HG03575 (cell line): ENCODE data around the gene FA2H.
A peak's percentile ranks its signal among the peaks of the same experiment; 100 is the strongest.
"Not testable (repeated sequence)": the region's sequence is repeated elsewhere in the genome, so short reads cannot be mapped to it uniquely, and the experiment has no call there.

ENCODE experiments used
- ATAC-seq: cut with Tn5 transposase; IDR thresholded peaks from one replicate; pipeline ENCODE4 v1.9.1; 2021; ENCODE audit not compliant: unreplicated experiment, insufficient number of reproducible peaks, low FRiP score; ENCODE audit errors: extremely low read depth

The FA2H gene

DNA sequence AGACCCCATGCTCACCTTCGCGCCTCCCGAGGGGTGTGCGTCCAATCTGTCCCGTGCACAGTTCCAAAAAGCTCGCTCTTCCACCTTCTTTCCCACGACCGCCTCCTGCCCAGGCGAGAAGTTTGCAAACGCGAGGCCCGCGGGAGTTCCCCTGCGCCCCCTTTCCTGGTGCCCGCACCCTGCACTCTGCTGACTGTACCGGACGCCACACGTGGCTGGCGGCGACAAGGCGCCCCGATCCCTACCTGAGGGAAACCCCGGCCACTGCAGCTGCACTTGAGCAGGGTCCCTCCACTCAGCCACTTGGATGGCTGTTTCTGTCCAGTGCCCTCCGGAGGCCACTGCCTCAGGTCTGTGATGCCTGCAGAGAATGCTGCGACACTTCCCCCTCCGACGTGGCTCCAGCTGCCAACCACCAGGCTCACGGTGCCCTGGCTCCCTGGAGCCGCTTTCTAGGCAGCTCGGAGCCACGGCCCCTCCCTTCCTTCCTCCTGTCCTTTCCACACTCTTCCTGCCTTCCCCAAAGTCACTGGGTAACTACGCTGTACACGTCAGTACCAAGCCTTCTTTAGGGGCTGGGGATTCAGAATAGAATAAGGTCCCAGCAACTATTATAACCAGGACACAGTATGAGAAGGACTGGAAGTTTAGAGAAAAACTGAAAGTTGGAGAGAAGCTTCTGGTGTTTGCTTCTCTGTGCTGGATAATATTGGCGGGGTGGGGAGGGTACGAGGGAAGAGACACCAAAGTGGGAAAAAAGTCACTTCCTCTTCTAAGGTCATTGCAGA, 74.0 kb downstream of the FA2H start, which contains the start of gene MLKL:
Gene MLKL (minus strand): TSS at position 425 of the 788 bp plus-strand sequence. CDS start 5,105 bp downstream, outside the sequence.
- ATAC-seq, result no peak

DNA sequence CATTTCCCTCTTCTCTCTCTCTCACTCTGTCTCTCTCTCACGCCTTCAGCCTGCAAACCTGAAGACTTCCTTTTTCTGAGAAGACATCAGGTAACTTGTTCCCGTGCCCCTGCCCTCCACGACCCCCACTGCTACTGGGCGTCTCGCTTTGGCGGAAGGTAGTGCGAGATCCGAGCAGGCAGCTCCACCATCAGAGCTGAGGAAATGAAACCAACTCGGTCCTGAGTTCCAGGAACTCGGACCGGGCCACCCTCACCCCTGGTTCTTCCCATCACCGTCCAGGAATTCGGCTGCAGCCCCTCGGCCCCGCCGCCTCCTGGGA, 74.5 kb downstream of the FA2H start:
- ATAC-seq, result no peak

DNA sequence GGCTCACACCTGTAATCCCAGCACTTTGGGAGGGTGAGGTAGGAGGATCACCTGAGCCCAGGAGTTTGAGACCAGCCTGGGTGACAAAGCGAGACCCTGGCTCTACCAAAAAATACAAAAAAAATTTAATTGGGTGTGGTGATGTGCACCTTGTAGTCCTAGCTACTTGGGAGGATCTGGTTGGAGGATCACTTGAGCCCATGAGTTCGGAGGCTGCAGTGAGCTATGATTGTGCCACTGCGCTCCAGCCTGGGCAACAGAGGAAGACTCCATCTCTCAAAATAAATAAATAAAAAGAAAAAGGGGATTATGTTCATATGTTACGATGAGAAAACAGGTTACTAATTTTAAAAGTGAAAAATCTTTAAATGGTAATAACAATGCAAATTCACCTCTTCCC, 75.0 kb downstream of the FA2H start:
- no peak for ATAC-seq

DNA sequence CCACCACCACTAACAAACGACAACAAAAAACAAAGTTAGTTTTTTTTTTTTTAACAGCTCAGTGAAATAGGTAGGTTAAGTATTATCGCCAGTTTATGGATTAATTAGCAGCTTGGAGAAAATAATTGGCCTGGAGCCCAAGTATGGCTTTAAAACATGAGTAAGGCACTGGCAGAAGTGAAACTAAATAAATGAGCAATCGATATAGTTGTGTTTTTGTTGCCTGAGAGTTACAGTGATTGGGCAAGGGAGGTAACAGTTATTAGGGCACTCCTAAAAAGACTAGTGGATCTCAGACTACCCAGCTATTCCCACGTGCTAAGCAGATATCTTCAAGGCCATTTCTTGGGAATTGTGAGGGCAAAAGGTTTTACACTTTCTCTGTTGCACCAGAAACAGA, 76.4 kb downstream of the FA2H start:
- no peak for ATAC-seq

DNA sequence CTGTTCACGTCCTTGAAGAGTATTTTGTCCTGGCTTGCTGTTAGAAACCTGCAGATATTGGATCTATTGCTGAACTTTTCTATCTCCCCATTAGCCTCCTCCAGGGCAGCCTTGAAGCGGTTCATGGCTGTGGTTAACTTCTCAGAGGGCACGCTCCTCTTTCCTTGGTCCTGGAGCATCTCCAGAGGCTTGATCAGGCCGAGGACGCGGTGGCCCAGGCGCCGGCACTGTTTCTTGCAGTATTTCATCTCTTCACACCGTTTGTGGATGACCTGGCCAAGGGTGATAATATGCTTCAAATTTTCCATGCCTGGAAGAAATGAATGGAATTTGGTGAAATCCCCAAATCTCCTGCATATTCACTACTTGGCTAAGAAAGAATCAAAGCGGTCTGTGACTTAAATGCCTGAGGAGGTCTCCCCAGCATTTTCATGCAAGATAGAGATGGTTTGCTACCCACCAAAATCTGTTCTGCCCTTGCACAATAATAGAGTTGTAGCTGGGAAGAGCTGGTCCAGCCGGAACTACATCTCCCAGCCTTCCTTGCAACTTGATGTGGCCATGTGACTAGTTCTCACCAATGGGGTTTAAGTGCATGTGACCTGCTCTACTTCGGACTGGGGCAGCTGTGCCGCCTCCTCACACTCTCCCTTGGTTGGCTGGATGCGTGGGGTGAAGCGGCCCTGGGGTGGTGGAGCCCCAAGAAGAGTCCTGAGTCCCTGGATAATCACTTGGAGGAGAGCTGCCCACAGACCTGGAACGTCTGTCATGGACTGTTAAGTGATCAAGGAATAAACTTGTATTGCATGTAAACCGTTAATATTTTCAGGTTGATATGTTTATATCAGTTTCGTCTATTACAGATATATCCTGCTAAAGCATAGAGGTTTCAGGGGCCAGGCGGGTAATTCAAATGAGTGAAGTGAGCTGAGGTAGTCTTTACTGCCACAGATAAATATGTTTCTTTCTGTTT, 78.9 kb downstream of the FA2H start:
- peak; percentile 86 for ATAC-seq

DNA sequence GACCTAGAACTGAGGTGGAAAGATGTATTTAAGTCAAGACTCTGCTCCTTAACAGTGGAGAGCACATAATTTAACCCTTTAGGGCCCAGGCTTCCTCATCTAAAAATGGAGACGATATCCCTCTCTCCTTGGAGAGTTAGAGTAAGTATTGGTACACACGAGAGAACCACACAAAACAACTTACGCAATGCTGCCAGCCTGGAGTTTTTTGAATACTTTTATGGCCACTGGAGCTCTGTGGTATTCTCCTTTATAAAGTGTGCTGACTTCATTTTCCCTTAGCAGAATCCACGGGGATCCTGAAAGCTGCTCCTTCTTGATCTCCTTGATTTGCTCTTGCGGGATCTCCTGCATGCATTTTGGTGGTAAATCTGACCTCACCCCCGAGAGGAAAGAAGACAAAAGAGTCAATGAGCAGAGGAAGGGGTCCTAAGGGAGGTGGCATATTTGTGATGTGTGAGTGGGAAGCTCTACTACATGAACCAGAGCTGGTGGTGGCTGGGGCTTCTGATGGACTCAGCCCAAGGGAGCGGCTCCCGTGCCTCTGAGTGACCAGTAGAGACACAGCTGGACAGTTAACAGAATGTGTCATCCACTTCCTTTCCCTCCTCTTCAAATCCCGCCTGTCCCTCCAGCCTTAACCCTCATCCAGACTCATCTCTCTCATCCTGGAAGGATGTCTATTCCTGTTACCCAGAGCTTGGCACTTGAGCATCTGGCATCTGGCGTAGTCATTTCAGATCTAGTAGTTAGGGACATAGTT, 83.3 kb downstream of the FA2H start:
- ATAC-seq, result no peak

DNA sequence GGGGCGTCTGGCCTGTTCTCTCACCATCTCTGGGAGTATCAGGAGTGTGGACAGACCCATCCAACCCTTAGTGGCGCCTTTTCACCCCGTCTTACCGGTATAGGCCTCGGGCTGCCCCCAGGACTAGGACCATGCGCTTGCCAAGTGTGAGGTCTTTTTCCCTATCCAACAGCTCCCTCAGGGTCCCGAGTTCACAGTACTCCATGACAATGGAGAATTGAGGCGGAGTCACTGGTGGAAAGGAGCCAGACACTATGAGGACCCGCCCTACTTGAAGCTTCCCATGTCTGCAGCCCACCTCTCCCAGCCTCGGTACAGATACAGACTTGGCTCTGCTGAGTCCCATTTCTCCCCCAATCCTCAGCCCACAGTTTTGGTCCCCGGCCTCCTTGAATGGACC, 92.1 kb downstream of the FA2H start:
- ATAC-seq, result no peak

DNA sequence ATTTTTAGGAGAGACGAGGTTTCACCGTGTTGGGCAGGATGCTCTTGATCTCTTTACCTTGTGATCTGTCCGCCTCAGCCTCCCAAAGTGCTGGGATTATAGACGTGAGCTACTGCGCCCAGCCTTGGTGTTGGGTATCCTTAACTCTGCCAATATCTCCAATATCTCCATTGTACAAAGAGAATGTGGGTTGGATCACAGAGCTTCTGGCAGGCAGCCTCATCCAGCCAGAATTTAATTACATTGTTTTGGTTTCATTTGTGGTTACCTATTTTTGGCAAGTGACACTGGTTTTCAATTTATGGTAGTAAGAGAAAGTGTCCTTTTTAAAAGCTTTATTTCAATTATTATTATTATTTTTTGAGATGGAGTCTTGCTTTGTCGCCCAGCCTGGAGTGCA, 93.9 kb downstream of the FA2H start:
- ATAC-seq, result no peak

DNA sequence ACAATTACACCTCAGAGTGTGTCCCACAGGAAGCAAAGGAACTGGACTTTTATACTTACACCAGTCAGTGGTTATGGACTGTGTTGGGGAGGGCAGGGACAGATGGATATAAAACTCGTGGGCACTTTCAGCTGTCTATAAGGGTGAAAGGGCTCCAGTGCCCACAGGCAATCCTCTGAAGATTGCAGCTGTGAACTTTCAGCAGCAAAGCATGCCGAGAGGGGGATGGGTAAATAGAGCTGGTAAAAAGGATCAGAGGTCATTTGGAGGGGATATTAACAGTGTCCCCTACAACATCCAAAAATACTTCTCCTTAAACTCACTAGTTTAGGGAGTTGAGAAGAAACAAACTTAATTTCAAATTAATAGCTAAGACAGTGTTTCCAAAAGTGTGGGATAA, 94.6 kb downstream of the FA2H start:
- no peak for ATAC-seq

DNA sequence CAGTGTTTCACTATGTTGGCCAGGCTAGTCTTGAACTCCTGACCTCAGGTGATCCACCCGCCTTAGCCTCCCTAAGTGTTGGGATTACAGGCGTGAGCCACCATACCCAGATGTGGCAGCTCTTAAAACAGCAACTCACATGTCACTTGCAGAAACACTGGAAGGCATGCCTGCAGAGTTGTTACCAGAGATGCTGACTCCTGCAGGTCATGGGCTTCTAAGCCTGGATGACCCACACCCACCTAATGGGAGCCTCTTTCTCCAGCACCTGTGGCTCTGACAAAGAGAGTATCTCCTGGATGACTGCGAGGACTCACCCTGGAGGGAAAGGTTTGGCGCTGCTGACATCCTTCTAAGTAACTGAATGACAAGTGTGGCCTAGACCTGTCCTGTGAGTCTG, 96.8 kb downstream of the FA2H start:
- no peak for ATAC-seq

DNA sequence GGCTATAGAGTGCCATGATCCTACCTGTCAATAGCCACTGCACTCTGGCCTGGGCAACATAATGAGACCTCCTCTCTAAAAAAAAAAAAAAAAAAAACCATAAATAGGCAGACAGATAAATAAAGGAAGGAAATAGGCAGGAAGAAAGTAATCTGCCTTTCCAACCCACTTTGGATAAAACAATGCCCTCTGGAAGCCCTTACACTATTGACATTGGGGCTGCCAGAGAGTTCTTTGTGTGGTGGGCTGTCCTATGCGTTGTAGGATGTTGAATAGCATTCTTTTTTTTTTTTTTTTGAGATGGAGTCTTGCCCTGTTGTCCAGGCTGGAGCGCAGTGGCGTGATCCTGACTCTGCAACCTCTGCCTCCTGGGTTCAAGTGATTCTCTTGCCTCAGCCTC, 100.7 kb downstream of the FA2H start:
- no peak for ATAC-seq

DNA sequence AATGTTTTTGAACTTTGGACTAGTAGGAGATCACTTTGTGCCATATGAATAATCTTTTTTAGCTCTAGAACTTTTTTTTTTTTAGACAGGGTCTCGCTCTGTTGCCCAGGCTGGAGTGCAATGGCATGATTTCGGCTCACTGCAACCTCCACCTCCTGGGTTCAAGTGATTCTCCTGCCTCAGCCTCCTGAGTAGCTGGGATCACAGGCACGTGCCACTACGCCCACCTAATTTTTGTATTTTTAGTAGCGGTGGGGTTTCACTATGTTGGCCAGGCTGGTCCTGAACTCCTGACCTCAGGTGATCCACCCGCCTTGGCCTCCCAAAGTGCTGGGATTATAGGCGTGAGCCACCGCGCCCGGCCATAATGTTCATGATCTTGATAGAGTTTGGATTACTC, 105.7 kb downstream of the FA2H start:
- ATAC-seq, result not testable (repeated sequence)

DNA sequence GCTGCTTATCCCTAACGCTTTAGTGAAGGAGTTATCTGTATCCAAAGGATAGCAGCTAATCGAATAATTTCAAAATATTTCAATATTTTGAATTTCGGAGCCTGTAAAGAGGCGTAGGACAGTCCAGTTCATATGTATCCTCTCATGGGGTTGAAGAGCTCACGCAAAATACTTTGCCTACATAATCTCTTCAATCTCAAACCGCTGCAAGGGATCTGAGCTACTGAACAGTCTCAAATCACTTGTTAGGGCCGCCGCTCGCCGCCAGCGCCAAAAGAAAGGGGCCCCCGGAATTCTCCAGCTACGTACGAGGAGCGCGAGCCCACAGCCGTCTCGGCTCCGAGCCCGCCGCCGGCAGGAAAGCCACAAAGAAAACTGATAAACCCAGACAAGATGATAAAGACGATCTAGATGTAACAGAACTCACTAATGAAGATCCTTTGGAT, 107.3 kb downstream of the FA2H start:
- ATAC-seq, result no peak

DNA sequence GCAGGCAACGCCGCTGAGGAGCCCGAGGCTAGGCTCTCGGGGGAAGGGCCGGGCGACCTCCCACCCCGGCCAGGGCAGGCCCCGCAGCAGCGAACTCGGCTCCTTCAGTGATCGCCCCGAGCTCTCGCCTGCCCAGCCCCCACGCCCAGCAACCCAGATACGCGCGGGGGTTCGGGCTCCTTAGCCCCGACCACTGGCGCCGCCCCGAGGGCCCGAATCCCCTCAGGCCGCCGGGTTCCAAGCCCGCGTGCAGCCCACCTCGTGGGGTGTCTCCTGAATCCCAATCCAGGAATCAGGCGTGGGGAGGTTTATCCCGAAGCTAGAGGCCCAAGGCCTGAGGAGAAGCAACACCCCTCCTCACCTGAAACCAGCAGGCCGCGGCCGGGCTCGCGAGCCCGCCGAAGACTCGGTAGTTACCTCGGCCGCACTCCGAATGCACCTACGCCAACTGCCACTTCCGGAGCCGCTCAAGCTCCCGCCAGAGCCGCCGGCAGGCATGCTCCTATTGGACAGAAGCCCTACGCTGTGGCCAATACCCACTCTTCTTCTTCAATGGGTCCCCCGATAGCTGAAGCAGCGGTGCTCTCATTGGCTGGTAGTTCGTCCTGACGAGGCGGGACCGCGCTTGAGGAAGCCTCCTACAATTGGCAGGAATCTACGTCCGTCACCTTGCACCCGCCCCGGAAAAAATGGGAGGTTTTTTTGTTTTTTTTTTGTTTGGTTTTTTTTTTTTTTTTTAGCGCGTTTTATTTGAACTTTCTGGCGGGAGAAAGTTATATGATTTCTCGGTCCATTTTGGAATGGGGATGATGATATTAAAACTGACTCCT, 108.0 kb downstream of the FA2H start, which contains the start of gene RFWD3:
Gene RFWD3 (minus strand): TSS at position 453 of the 830 bp plus-strand sequence. CDS start 5,428 bp downstream, outside the sequence.
- ATAC-seq, result peak; percentile 98

DNA sequence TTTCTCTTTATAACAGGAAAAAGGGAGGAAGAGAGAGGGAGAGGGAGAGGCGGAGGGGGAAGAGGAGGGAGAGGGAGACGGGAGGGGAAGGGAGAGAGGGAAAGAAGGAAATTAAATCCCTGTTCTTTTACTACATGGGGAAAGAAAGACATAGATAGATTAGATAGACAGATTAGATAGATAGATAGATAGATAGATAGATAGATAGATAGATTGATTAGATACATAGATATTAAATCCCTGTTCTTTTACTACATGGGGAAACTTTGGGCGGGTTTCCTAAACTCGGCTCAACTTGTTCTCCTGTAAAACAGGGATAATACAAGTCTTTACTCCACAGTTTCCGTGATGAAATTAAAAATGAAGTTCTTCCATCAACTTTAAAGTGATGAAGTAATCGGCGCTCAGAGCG, 108.6 kb downstream of the FA2H start:
- no peak for ATAC-seq
